ENCODE measurements around the gene PADI4.
A peak's percentile ranks its signal among the peaks of the same experiment; 100 is the strongest.

The PADI4 gene

GRCh38 chr1:17305576-17306095, 2.4 kb upstream of the PADI4 start:
- DNase-seq (ENCODE audit: low read depth), result no peak
- TF ChIP-seq MYC (IDR thresholded peaks at IDR 0.05; ENCODE audit: low read depth, low read length) (no peak), MAX (IDR thresholded peaks at IDR 0.05; ENCODE audit: low read depth, low read length) (no peak), POLR2A (IDR thresholded peaks at IDR 0.05; ENCODE audit: extremely low read depth, insufficient read length) (no peak)
- TF ChIP-seq, protein P1, sequence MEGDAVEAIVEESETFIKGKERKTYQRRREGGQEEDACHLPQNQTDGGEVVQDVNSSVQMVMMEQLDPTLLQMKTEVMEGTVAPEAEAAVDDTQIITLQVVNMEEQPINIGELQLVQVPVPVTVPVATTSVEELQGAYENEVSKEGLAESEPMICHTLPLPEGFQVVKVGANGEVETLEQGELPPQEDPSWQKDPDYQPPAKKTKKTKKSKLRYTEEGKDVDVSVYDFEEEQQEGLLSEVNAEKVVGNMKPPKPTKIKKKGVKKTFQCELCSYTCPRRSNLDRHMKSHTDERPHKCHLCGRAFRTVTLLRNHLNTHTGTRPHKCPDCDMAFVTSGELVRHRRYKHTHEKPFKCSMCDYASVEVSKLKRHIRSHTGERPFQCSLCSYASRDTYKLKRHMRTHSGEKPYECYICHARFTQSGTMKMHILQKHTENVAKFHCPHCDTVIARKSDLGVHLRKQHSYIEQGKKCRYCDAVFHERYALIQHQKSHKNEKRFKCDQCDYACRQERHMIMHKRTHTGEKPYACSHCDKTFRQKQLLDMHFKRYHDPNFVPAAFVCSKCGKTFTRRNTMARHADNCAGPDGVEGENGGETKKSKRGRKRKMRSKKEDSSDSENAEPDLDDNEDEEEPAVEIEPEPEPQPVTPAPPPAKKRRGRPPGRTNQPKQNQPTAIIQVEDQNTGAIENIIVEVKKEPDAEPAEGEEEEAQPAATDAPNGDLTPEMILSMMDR (IDR thresholded peaks at IDR 0.05; ENCODE audit: low read depth, low read length), result no peak
- no peak overlapping the region for H3K4me3 ChIP-seq (ENCODE audit: low read depth, low read length)

GRCh38 chr1:17306407-17306806, 1.6 kb upstream of the PADI4 start:
- TF ChIP-seq MYC (IDR thresholded peaks at IDR 0.05; ENCODE audit: low read depth, low read length) (no peak), MAX (IDR thresholded peaks at IDR 0.05; ENCODE audit: low read depth, low read length) (no peak), POLR2A (IDR thresholded peaks at IDR 0.05; ENCODE audit: extremely low read depth, insufficient read length) (no peak)
- TF ChIP-seq, protein P1 (IDR thresholded peaks at IDR 0.05; ENCODE audit: low read depth, low read length), result no peak
- DNase-seq (ENCODE audit: low read depth), result peak; percentile 37
- H3K4me3 ChIP-seq (ENCODE audit: low read depth, low read length), result no peak overlapping the region

DNA sequence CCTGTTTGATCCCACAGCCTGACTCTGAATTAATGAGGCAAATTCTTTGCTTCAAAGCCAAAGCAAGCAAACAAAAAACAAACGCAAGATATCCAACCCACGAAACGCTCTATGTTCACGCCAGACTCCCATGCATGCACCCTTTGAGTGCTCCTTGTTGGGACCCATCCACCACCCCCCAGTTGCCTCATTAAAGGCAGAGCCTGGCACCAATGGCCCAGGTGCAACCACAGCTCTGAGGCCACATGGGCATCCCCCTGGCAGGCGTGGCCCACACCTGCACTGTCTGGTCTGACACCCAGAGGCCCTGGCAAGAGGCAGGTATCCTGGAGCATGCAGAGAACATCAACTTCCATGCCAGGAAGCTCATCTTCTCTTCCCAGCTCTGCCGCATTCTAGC, 1.1 kb upstream of the PADI4 start:
- DNase-seq (ENCODE audit: low read depth), result no peak

GRCh38 chr1:17307329-17307728, 668 bp upstream of the PADI4 start:
- no peak overlapping the region for H3K4me3 ChIP-seq (ENCODE audit: low read depth, low read length)
- no peak for DNase-seq (ENCODE audit: low read depth)
- TF ChIP-seq MAX (IDR thresholded peaks at IDR 0.05; ENCODE audit: low read depth, low read length) (no peak), MYC (IDR thresholded peaks at IDR 0.05; ENCODE audit: low read depth, low read length) (no peak), POLR2A (IDR thresholded peaks at IDR 0.05; ENCODE audit: extremely low read depth, insufficient read length) (no peak)
- TF ChIP-seq, protein P1 (IDR thresholded peaks at IDR 0.05; ENCODE audit: low read depth, low read length), result no peak

More for the DNA sequence above, 1.1 kb upstream of the PADI4 start:
- TF ChIP-seq MYC (IDR thresholded peaks at IDR 0.05; ENCODE audit: low read depth, low read length), result no peak
- TF ChIP-seq MAX (IDR thresholded peaks at IDR 0.05; ENCODE audit: low read depth, low read length), result no peak
- TF ChIP-seq POLR2A (IDR thresholded peaks at IDR 0.05; ENCODE audit: extremely low read depth, insufficient read length), result no peak
- TF ChIP-seq, protein P1 (IDR thresholded peaks at IDR 0.05; ENCODE audit: low read depth, low read length), result no peak
- no peak overlapping the region for H3K4me3 ChIP-seq (ENCODE audit: low read depth, low read length)

DNA sequence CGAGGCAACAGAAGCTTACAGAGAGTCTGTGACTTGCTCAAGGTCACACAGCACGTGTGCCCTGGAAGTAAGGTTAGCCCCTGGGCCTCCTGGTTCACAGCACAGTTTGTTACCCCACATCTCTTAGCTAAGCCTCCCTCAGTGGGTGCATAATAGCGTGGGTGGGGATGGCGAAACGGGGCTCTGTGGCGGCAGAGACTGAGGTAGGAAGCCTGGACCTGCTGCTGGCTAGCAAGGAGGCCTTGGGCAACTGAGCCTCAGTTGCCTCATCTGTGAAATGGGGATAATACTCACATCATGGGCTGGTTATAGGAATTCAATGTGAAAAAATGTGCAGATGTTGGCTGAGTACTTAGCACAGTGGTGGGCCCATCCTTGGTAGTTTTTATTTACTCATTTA, 596 bp downstream of the PADI4 start:
- peak; percentile 81 for DNase-seq (ENCODE audit: low read depth)
- TF ChIP-seq MYC (IDR thresholded peaks at IDR 0.05; ENCODE audit: low read depth, low read length) (no peak), MAX (IDR thresholded peaks at IDR 0.05; ENCODE audit: low read depth, low read length) (no peak), POLR2A (IDR thresholded peaks at IDR 0.05; ENCODE audit: extremely low read depth, insufficient read length) (no peak)
- TF ChIP-seq, protein P1 (IDR thresholded peaks at IDR 0.05; ENCODE audit: low read depth, low read length), result no peak
- H3K4me3 ChIP-seq (ENCODE audit: low read depth, low read length), result no peak overlapping the region

Data from NB4 (cell line).